ENCODE results near the gene EDEM3. TPM values are rescaled to one million over a fixed set of nuclear protein-coding genes. Genes with fewer than 3 reads are reported as not detected.

Gene EDEM3
- total RNA-seq, 1 experiment from 2014 or later = 10.6 TPM

GRCh38 chr1:184655185-184655584 lies 99.5 kb downstream of the EDEM3 start:
- ChIA-PET CTCF (interaction anchor here (5.4 kb wide), 1 partner anchor 9 kb away, joined by 33 read pairs; no protein-coding TSS in a partner anchor), POLR2A (no interaction called here)
- no peak overlapping the region for H3K27ac Mint-ChIP-seq
- H3K4me1 Mint-ChIP-seq = peaks cover 9% of the 10 kb centered on the region; the same call in 1 of the 2 replicates
- peaks cover 3% of the 10 kb centered on the region; the same call in 1 of the 2 replicates for H3K27me3 Mint-ChIP-seq (ENCODE audit: low read depth)
- TF ChIP-seq CREM (CRISPR knock-in tag; IDR thresholded peaks at IDR 0.05) = no peak
- no peak for TF ChIP-seq ELF4 (CRISPR knock-in tag; IDR thresholded peaks at IDR 0.05; ENCODE audit: low read depth)
- no peak for TF ChIP-seq AFF4 (CRISPR knock-in tag; IDR thresholded peaks at IDR 0.05; ENCODE audit: borderline replicate concordance)
- no peak for TF ChIP-seq PREB (CRISPR knock-in tag; IDR thresholded peaks at IDR 0.05; ENCODE audit: borderline replicate concordance)
- TF ChIP-seq HMGA2 (CRISPR knock-in tag; IDR thresholded peaks at IDR 0.05) = no peak
- TF ChIP-seq ZMAT4 (CRISPR knock-in tag; IDR thresholded peaks at IDR 0.05) = no peak
- no peak for TF ChIP-seq ZNF219 (CRISPR knock-in tag; IDR thresholded peaks at IDR 0.05; ENCODE audit: borderline replicate concordance)
- TF ChIP-seq EMX1 (CRISPR knock-in tag; IDR thresholded peaks at IDR 0.05) = no peak
- TF ChIP-seq RELA (CRISPR knock-in tag; IDR thresholded peaks at IDR 0.05; ENCODE audit: borderline replicate concordance) = no peak
- no peak for TF ChIP-seq ZNF396 (CRISPR knock-in tag; IDR thresholded peaks at IDR 0.05; ENCODE audit: borderline replicate concordance)
- no peak for TF ChIP-seq NFE2L1 (CRISPR knock-in tag; IDR thresholded peaks at IDR 0.05)
- TF ChIP-seq IRF2 (CRISPR knock-in tag; IDR thresholded peaks at IDR 0.05; ENCODE audit: borderline replicate concordance, low read depth) = no peak
- no peak for TF ChIP-seq ATF2 (CRISPR knock-in tag; IDR thresholded peaks at IDR 0.05; ENCODE audit: borderline replicate concordance, low read depth)
- DNase-seq (ENCODE audit: low spot score) = no peak
- H3K4me3 Mint-ChIP-seq = no peak overlapping the region
- H3K36me3 Mint-ChIP-seq = no peaks in the 10 kb centered on the region
- peaks cover 22% of the 10 kb centered on the region for H3K9me3 Mint-ChIP-seq
- no peak for ATAC-seq

- DNase-seq (ENCODE audit: low spot score) (no peak), ATAC-seq (no peak)
Observed at GRCh38 chr1:184650177-184650866, 104.3 kb downstream of the EDEM3 start.

More at GRCh38 chr1:184650177-184650866, 104.3 kb downstream of the EDEM3 start:
- ChIA-PET CTCF (no interaction called here), POLR2A (no interaction called here)
- H3K27me3 Mint-ChIP-seq (ENCODE audit: low read depth) = peaks cover 6% of the 10 kb centered on the region
- peaks cover 7% of the 10 kb centered on the region; the same call in 1 of the 2 replicates for H3K4me1 Mint-ChIP-seq
- no peak for TF ChIP-seq PRDM15 (CRISPR knock-in tag; IDR thresholded peaks at IDR 0.05)
- no peak for TF ChIP-seq RELA (CRISPR knock-in tag; IDR thresholded peaks at IDR 0.05; ENCODE audit: borderline replicate concordance)
- no peak overlapping the region for H3K27ac Mint-ChIP-seq
- no peak overlapping the region for H3K4me3 Mint-ChIP-seq
- H3K9me3 Mint-ChIP-seq = peaks cover 34% of the 10 kb centered on the region
- H3K36me3 Mint-ChIP-seq = no peaks in the 10 kb centered on the region
